GM23338 (cell line): ENCODE data around the gene NDUFV1. TPM values are rescaled to one million over a fixed set of nuclear protein-coding genes. Genes with fewer than 3 reads are reported as not detected.

Experiments used
- ATAC-seq: fragments of 200-7000 bp; cut with Tn5 transposase; 3 replicates; pipeline ENCODE4 v1.9.1; 2020
- DNase-seq: peaks from one replicate; pipeline ENCODE4 v3.0.0-alpha.2; 2015; ENCODE audit warnings: low spot score
- H2AFZ ChIP-seq: fragments of 200-600 bp; sonication (generic); 2 replicates; pipeline ENCODE4 v1.8.0; 2016; ENCODE audit warnings: antibody characterized with exemption, mild to moderate bottlenecking, moderate library complexity
- H3F3A ChIP-seq: fragments of 200-600 bp; sonication (generic); replicated peaks from 2 replicates; pipeline ENCODE4 v1.8.0; 2017; ENCODE audit warnings: antibody characterized with exemption, mixed run types, low read depth
- H3K27ac ChIP-seq: fragments of 200-600 bp; sonication (generic); 2 replicates; pipeline ENCODE4 v1.6.1; 2016; ENCODE audit warnings: low read depth
- H3K27me3 ChIP-seq: fragments of 200-600 bp; sonication (generic); 2 replicates; pipeline ENCODE4 v1.8.0; 2016; ENCODE audit warnings: mild to moderate bottlenecking, mixed run types, moderate library complexity; ENCODE audit not compliant: insufficient read depth
- H3K36me3 ChIP-seq: fragments of 200-600 bp; sonication (generic); 2 replicates; pipeline ENCODE4 v1.8.0; 2016; ENCODE audit warnings: mild to moderate bottlenecking; ENCODE audit not compliant: insufficient read depth
- H3K4me1 ChIP-seq: fragments of 200-600 bp; sonication (generic); 2 replicates; pipeline ENCODE4 v1.8.0; 2016; ENCODE audit warnings: mild to moderate bottlenecking, moderate library complexity; ENCODE audit not compliant: insufficient read depth
- H3K4me2 ChIP-seq: fragments of 200-600 bp; sonication (generic); 2 replicates; pipeline ENCODE4 v1.7.1; 2017; ENCODE audit warnings: mixed run types
- H3K4me3 ChIP-seq: fragments of 200-600 bp; sonication (generic); 2 replicates; pipeline ENCODE4 v1.6.1; 2016; ENCODE audit warnings: mixed run types
- H3K79me2 ChIP-seq: fragments of 200-600 bp; sonication (generic); replicated peaks from 2 replicates; pipeline ENCODE4 v1.8.0; 2017; ENCODE audit warnings: mild to moderate bottlenecking; ENCODE audit not compliant: insufficient read depth
- H3K9me2 ChIP-seq: fragments of 200-600 bp; sonication (generic); 2 replicates; pipeline ENCODE4 v1.8.0; 2017; ENCODE audit not compliant: insufficient read depth
- H4K20me1 ChIP-seq: fragments of 200-600 bp; sonication (generic); replicated peaks from 2 replicates; pipeline ENCODE4 v1.8.0; 2017; ENCODE audit warnings: mild to moderate bottlenecking; ENCODE audit not compliant: insufficient read depth
- H3K27ac Mint-ChIP-seq: 2 replicates; pipeline ENCODE4 v1.8.0; 2020; ENCODE audit warnings: inconsistent platforms, mild to moderate bottlenecking, moderate library complexity, mixed read lengths
- H3K27me3 Mint-ChIP-seq: 3 replicates; pipeline ENCODE4 v1.8.0; 2022; ENCODE audit warnings: low read depth, mild to moderate bottlenecking, moderate library complexity, mixed read lengths, inconsistent platforms; ENCODE audit not compliant: insufficient read depth, poor library complexity
- H3K36me3 Mint-ChIP-seq: 3 replicates; pipeline ENCODE4 v1.8.0; 2021; ENCODE audit warnings: low read depth, mild to moderate bottlenecking, inconsistent platforms, moderate library complexity, mixed read lengths
- H3K4me1 Mint-ChIP-seq: 3 replicates; pipeline ENCODE4 v1.8.0; 2020; ENCODE audit warnings: mild to moderate bottlenecking, inconsistent platforms, mixed read lengths
- H3K4me3 Mint-ChIP-seq: 3 replicates; pipeline ENCODE4 v1.8.0; 2021; ENCODE audit warnings: moderate library complexity, mild to moderate bottlenecking, inconsistent platforms, mixed read lengths
- H3K9me3 Mint-ChIP-seq: 3 replicates; pipeline ENCODE4 v1.8.0; 2020; ENCODE audit warnings: moderate library complexity, mild to moderate bottlenecking, inconsistent platforms, mixed read lengths
- JUNB ChIP-seq: IDR thresholded peaks from one replicate; pipeline ENCODE4 v1.6.1; 2016; ENCODE audit warnings: antibody characterized with exemption; ENCODE audit not compliant: unreplicated experiment
- NANOG ChIP-seq: IDR thresholded peaks from 2 replicates; pipeline ENCODE4 v1.6.1; 2016; ENCODE audit warnings: antibody characterized with exemption, borderline replicate concordance
- POLR2AphosphoS5 ChIP-seq: IDR thresholded peaks from 2 replicates; pipeline ENCODE4 v1.6.1; 2016; ENCODE audit warnings: antibody characterized with exemption, low read depth
- REST ChIP-seq: IDR thresholded peaks from one replicate; pipeline ENCODE4 v1.6.1; 2018; ENCODE audit warnings: antibody characterized with exemption; ENCODE audit not compliant: unreplicated experiment
- STAT1 ChIP-seq: IDR thresholded peaks from one replicate; pipeline ENCODE4 v1.6.1; 2016; ENCODE audit warnings: antibody characterized with exemption; ENCODE audit not compliant: unreplicated experiment
- ZNF114 ChIP-seq: fragments of 250-450 bp; sonication (Bioruptor Pico); IDR thresholded peaks from 2 replicates; pipeline ENCODE4 v1.5.0; 2020; ENCODE audit warnings: mild to moderate bottlenecking, moderate library complexity
- ZNF331 ChIP-seq: fragments of 250-450 bp; sonication (Bioruptor Pico); IDR thresholded peaks from 2 replicates; pipeline ENCODE4 v1.5.0; 2020; ENCODE audit warnings: low read depth, mild to moderate bottlenecking, moderate library complexity
- ZNF462 ChIP-seq: fragments of 250-450 bp; sonication (Bioruptor Pico); IDR thresholded peaks from 2 replicates; pipeline ENCODE4 v1.5.0; 2020; ENCODE audit warnings: mild to moderate bottlenecking, moderate library complexity
- polyA plus RNA-seq: library from polyadenylated mRNA; unstranded; fragments of >200 nt; fragmentation: Nextera tagmentation; extraction: Ambion mirVana; gene quantifications from 2 replicates; pipeline ENCODE4 v1.2.1, GENCODE V29; 2016
- total RNA-seq: library from RNA; depleted of rRNA; stranded (reverse); fragments of >200 nt; shearing (Covaris generic); gene quantifications from 2 replicates; pipeline ENCODE4 v1.2.3, GENCODE V29; 2014

Gene NDUFV1
- total and polyA plus RNA-seq, 2 experiments from 2014 or later: 104 to 241 TPM

GRCh38 chr11:67631411-67631810 lies 24.7 kb downstream of the NDUFV1 start (continued):
- TF ChIP-seq ZNF462 (no peak), JUNB (no peak), ZNF331 (CRISPR knock-in tag) (no peak), STAT1 (no peak), NANOG (no peak), ZNF114 (CRISPR knock-in tag) (no peak)

GRCh38 chr11:67631853-67632174 lies 25.1 kb downstream of the NDUFV1 start:
- Histone ChIP-seq H3F3A (peaks cover 5% of the 10 kb centered on the region; the same call in 1 of the 2 replicates), H4K20me1 (no peaks in the 10 kb centered on the region), H3K36me3 (no peaks in the 10 kb centered on the region), H3K79me2 (no peaks in the 10 kb centered on the region), H3K27me3 (no peaks in the 10 kb centered on the region), H3K9me2 (no peaks in the 10 kb centered on the region), H2AFZ (no peak overlapping the region), H3K4me1 (peaks cover 10% of the 10 kb centered on the region; the same call in 1 of the 2 replicates), H3K4me3 (no peak overlapping the region), H3K4me2 (no peak overlapping the region), H3K27ac (no peak overlapping the region)
- ATAC-seq: no peak
- Mint-ChIP-seq H3K4me1 (peaks cover 20% of the 10 kb centered on the region; the same call in 2 of the 3 replicates), H3K27me3 (peaks cover 26% of the 10 kb centered on the region), H3K9me3 (no peaks in the 10 kb centered on the region; the same call in 1 of the 3 replicates), H3K4me3 (no peak overlapping the region; the same call in 2 of the 3 replicates), H3K36me3 (peaks cover under 1% of the 10 kb centered on the region), H3K27ac (no peak overlapping the region)
- DNase-seq: no peak
- TF ChIP-seq POLR2AphosphoS5 (no peak), ZNF114 (CRISPR knock-in tag) (no peak), REST (no peak)
